CD4-positive, alpha-beta memory T cell (primary cell): Measurements from ENCODE around the gene DDAH2. TPM values are rescaled to one million over a fixed set of nuclear protein-coding genes. Genes with fewer than 3 reads are reported as not detected.

Experiments
- CTCF ChIA-PET: fragments of 350-600 bp; sonication (Branson Sonifier 250); formaldehyde crosslinking; loops from one replicate; lab custom pipeline; 2021; ENCODE audit warnings: inconsistent platforms; ENCODE audit not compliant: partially characterized antibody; lab: Charles Lee
- POLR2A ChIA-PET: fragments of 350-600 bp; sonication (Branson Sonifier 250); formaldehyde crosslinking; loops from one replicate; lab custom pipeline; 2021; ENCODE audit not compliant: partially characterized antibody; lab: Charles Lee
- DNase-seq, 5 donors: peaks; one replicate each; pipeline versions ENCODE4 v3.0.0 to v3.0.0-alpha.2; 2020 to 2022; ENCODE audit warnings: mixed read lengths in 1 of 5
- H3K27ac ChIP-seq: one replicate; pipeline ENCODE4 v1.7.0; 2013; ENCODE audit warnings: low read depth, low read length
- H3K27me3 ChIP-seq: 2 replicates; pipeline ENCODE4 v1.7.0; 2013; ENCODE audit warnings: mild to moderate bottlenecking, low read length, moderate library complexity; ENCODE audit not compliant: insufficient read depth
- H3K36me3 ChIP-seq: 2 replicates; pipeline ENCODE4 v1.7.0; 2013; ENCODE audit warnings: mild to moderate bottlenecking, low read length, moderate library complexity; ENCODE audit not compliant: insufficient read depth
- H3K4me1 ChIP-seq: 2 replicates; pipeline ENCODE4 v1.7.0; 2013; ENCODE audit warnings: mild to moderate bottlenecking, low read length, moderate library complexity; ENCODE audit not compliant: insufficient read depth
- H3K4me3 ChIP-seq, 2 donors: one replicate each; pipeline ENCODE4 v1.7.0; 2013; ENCODE audit warnings: low read length in 2 of 2, mild to moderate bottlenecking in 1 of 2
- H3K9me3 ChIP-seq, 2 donors: one replicate each; pipeline ENCODE4 v1.7.0; 2013; ENCODE audit warnings: low read length in 2 of 2, control low read depth in 1 of 2; ENCODE audit not compliant: control insufficient read depth in 1 of 2
- H3K27ac Mint-ChIP-seq, 7 donors: one replicate each; pipeline ENCODE4 v1.8.0; 2020 to 2021; ENCODE audit warnings: mixed read lengths in 7 of 7, mild to moderate bottlenecking in 6 of 7, inconsistent platforms in 3 of 7, moderate library complexity in 3 of 7
- H3K27me3 Mint-ChIP-seq, 2 donors: one replicate each; pipeline ENCODE4 v1.8.0; 2020 to 2021; ENCODE audit warnings: mixed read lengths in 2 of 2
- H3K36me3 Mint-ChIP-seq, 2 donors: one replicate each; pipeline ENCODE4 v1.8.0; 2020 to 2021; ENCODE audit warnings: mixed read lengths in 2 of 2, inconsistent platforms in 1 of 2, mild to moderate bottlenecking in 1 of 2
- H3K4me1 Mint-ChIP-seq, 4 donors: one replicate each; pipeline ENCODE4 v1.8.0; 2020 to 2021; ENCODE audit warnings: mixed read lengths in 4 of 4, mild to moderate bottlenecking in 1 of 4
- H3K4me3 Mint-ChIP-seq, 8 donors: one replicate each; pipeline ENCODE4 v1.8.0; 2020 to 2021; ENCODE audit warnings: mixed read lengths in 8 of 8, mild to moderate bottlenecking in 7 of 8, moderate library complexity in 6 of 8, inconsistent platforms in 3 of 8
- H3K9me3 Mint-ChIP-seq, 8 donors: one replicate each; pipeline ENCODE4 v1.8.0; 2020 to 2021; ENCODE audit warnings: mixed read lengths in 8 of 8, mild to moderate bottlenecking in 5 of 8, inconsistent platforms in 3 of 8, moderate library complexity in 1 of 8
- intact Hi-C: fragments of 100-400 bp; cut with micrococcal nuclease; formaldehyde crosslinking; loops from one replicate; pipeline ENCODE4 v1.15.1; 2023
- polyA plus RNA-seq, 2 donors: library from polyadenylated mRNA; unstranded; fragments of 300-500 nt; fragmentation: Illumina TruSeq; gene quantifications; one replicate each; pipeline ENCODE4 v1.2.3, GENCODE V29; 2021
- total RNA-seq, 2 experiments: library from RNA; stranded (reverse); gene quantifications; one replicate each; pipeline ENCODE4 v1.2.3, GENCODE V29; 2021

DDAH2 gene
- total and polyA plus RNA-seq, 4 experiments from 2014 or later: 5.4 to 19.8 (median 11.9) TPM

GRCh38 chr6:31702405-31702818, 26.7 kb downstream of the DDAH2 start:
- H3K4me1 Mint-ChIP-seq: peaks cover 25 to 49% (median 39%) of the 10 kb centered on the region in 4 donors
- CTCF ChIA-PET: interaction anchor here (1.0 to 3.2 kb wide), 3 partner anchors 27 to 128 kb away, joined by 4 to 11 read pairs (median 8); partner anchors contain the start of gene DDAH2
- Histone ChIP-seq H3K27ac (peak overlapping the region; percentile 97), H3K27me3 (no peaks in the 10 kb centered on the region), H3K36me3 (peaks cover 22% of the 10 kb centered on the region), H3K4me1 (peaks cover 33% of the 10 kb centered on the region), H3K4me3 (peak overlapping the region; percentile 70 to 82), H3K9me3 (no peaks in the 10 kb centered on the region)
- peak in 1 of 5 donors; percentile 7 for DNase-seq
- peak overlapping the region; percentile 97 to 99 (median 98) for H3K4me3 Mint-ChIP-seq
- H3K27ac Mint-ChIP-seq: peak overlapping the region; percentile 93 to 99 (median 98)
- H3K9me3 Mint-ChIP-seq: peaks cover 0 to 5% (median 0%) of the 10 kb centered on the region in 8 donors
- intact Hi-C loops: loop anchor here (2.0 kb wide), 2 partner anchors 22 to 36 kb away; partner anchors contain the start of gene LY6G5C
- peaks cover 14 to 29% of the 10 kb centered on the region in 2 donors for H3K36me3 Mint-ChIP-seq
- POLR2A ChIA-PET: interaction anchor here (0.7 to 2.7 kb wide), 26 partner anchors 9 to 1269 kb away, joined by 3 to 22 read pairs (median 7); partner anchors contain the start of genes BAG6, CLIC1, CSNK2B and DDAH2
- H3K27me3 Mint-ChIP-seq: no peaks in the 10 kb centered on the region

GRCh38 chr6:31701666-31702404, 27.3 kb downstream of the DDAH2 start:
- Mint-ChIP-seq H3K36me3 (peaks cover 20 to 35% of the 10 kb centered on the region in 2 donors), H3K9me3 (peaks cover 0 to 5% (median 0%) of the 10 kb centered on the region in 8 donors), H3K27me3 (no peaks in the 10 kb centered on the region), H3K4me1 (peaks cover 25 to 53% (median 41%) of the 10 kb centered on the region in 4 donors), H3K4me3 (peak overlapping the region; percentile 97 to 99 (median 98)), H3K27ac (peak overlapping the region; percentile 93 to 99 (median 98))
- no peak for DNase-seq
- peaks cover 27% of the 10 kb centered on the region for H3K36me3 ChIP-seq
- intact Hi-C loops: loop anchor here (2.0 kb wide), 2 partner anchors 21 to 37 kb away; partner anchors contain the start of gene LY6G5C
- no peaks in the 10 kb centered on the region for H3K27me3 ChIP-seq
- CTCF ChIA-PET: interaction anchor here (2.1 to 3.2 kb wide), 2 partner anchors 28 to 129 kb away, joined by 8 to 11 read pairs; partner anchors contain the start of gene DDAH2
- H3K4me3 ChIP-seq: peak overlapping the region; percentile 70 to 82
- peaks cover 35% of the 10 kb centered on the region for H3K4me1 ChIP-seq
- H3K9me3 ChIP-seq: no peaks in the 10 kb centered on the region
- POLR2A ChIA-PET: interaction anchor here (0.9 to 2.7 kb wide), 14 partner anchors 8 to 200 kb away, joined by 3 to 22 read pairs (median 11); partner anchors contain the start of genes BAG6, CSNK2B, GPANK1 and HSPA1A
- peak overlapping the region; percentile 97 for H3K27ac ChIP-seq

- Histone ChIP-seq H3K27ac (peak overlapping the region; percentile 97), H3K27me3 (no peaks in the 10 kb centered on the region), H3K9me3 (no peaks in the 10 kb centered on the region), H3K36me3 (peaks cover 31% of the 10 kb centered on the region), H3K4me1 (peaks cover 35% of the 10 kb centered on the region), H3K4me3 (no peak overlapping the region)
- DNase-seq: no peak
- POLR2A ChIA-PET: interaction anchor here (1.1 to 2.7 kb wide), 2 partner anchors 127 to 162 kb away, joined by 3 to 9 read pairs; partner anchors contain the start of gene NEU1
- Mint-ChIP-seq H3K4me3 (peak overlapping the region; percentile 72 to 99 (median 98)), H3K27me3 (no peaks in the 10 kb centered on the region), H3K27ac (peak overlapping the region; percentile 64 to 99 (median 81)), H3K36me3 (peaks cover 24 to 41% of the 10 kb centered on the region in 2 donors), H3K9me3 (peaks cover 0 to 5% (median 0%) of the 10 kb centered on the region in 8 donors), H3K4me1 (peaks cover 25 to 53% (median 41%) of the 10 kb centered on the region in 4 donors)
- CTCF ChIA-PET: no interaction called here
- intact Hi-C loops: no loop called here
Measured at GRCh38 chr6:31700740-31701401, 28.2 kb downstream of the DDAH2 start.

DNA sequence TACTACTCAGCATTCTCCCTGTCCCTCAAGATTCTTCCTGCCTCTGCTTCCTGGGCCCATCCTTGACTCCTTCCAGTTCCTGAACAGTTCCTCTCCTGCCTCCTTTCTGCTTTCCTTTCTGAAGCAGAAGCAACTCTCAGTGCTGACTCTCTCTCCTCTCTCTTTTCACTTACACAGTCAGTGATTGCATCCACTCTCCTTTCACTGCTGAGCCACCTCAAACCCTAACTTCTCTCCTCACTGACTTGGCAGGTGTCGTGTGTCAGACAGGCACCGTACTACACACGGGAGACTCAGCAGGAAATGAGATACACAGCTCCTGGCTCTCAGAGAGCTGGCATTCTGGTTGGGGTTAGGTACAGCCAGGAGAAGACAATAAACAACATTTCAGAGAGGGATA, 31.5 kb downstream of the DDAH2 start:
- Histone ChIP-seq H3K36me3 (peaks cover 53% of the 10 kb centered on the region), H3K4me3 (no peak overlapping the region), H3K27me3 (no peaks in the 10 kb centered on the region), H3K4me1 (peaks cover 28% of the 10 kb centered on the region), H3K27ac (no peak overlapping the region), H3K9me3 (no peaks in the 10 kb centered on the region)
- Mint-ChIP-seq H3K4me3 (no peak overlapping the region), H3K4me1 (peaks cover 23 to 39% (median 31%) of the 10 kb centered on the region in 4 donors), H3K27me3 (no peaks in the 10 kb centered on the region), H3K27ac (peak overlapping the region; percentile 15 to 88 (median 74)), H3K36me3 (peaks cover 30 to 58% of the 10 kb centered on the region in 2 donors), H3K9me3 (peaks cover 0 to 3% (median 0%) of the 10 kb centered on the region in 8 donors)
- intact Hi-C loops: no loop called here
- CTCF ChIA-PET: no interaction called here
- DNase-seq: no peak
- POLR2A ChIA-PET: no interaction called here

DNA sequence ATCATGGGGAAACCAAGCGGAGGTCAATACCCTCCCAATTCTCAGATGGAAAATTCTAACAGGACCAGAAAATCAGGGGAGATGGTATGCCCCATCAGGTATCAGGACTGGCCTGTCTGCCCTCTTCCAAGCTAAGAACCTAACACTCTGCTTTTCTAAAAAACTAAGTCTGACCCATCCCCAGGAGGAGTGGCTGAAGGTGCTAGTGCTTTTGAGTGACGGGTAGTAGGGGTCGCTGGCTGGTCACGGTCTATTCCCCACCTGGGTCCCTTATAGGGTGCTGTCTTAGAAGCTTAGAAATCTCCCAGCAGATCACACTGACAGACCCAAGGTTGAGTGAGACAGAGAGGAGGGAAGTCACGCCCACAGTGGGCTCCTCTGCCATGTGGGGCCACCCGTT, 35.6 kb downstream of the DDAH2 start:
- H3K9me3 Mint-ChIP-seq: no peaks in the 10 kb centered on the region
- DNase-seq: no peak
- Histone ChIP-seq H3K27ac (no peak overlapping the region), H3K4me3 (no peak overlapping the region), H3K27me3 (no peaks in the 10 kb centered on the region), H3K36me3 (peaks cover 59% of the 10 kb centered on the region), H3K4me1 (peaks cover 7% of the 10 kb centered on the region), H3K9me3 (no peaks in the 10 kb centered on the region)
- ChIA-PET POLR2A (interaction anchor here (0.7 to 3.0 kb wide), 5 partner anchors 9 to 181 kb away, joined by 3 to 15 read pairs (median 5); partner anchors contain the start of gene ABHD16A), CTCF (interaction anchor here (0.7 to 1.3 kb wide), 3 partner anchors 9 to 989 kb away, joined by 3 to 4 read pairs (median 4); partner anchors contain the start of gene LY6G5C)
- no peak overlapping the region for H3K4me3 Mint-ChIP-seq
- H3K27ac Mint-ChIP-seq: no peak overlapping the region
- intact Hi-C loops: no loop called here
- peaks cover 30 to 69% of the 10 kb centered on the region in 2 donors for H3K36me3 Mint-ChIP-seq
- H3K27me3 Mint-ChIP-seq: no peaks in the 10 kb centered on the region
- peaks cover 8 to 13% (median 10%) of the 10 kb centered on the region in 4 donors for H3K4me1 Mint-ChIP-seq

DNA sequence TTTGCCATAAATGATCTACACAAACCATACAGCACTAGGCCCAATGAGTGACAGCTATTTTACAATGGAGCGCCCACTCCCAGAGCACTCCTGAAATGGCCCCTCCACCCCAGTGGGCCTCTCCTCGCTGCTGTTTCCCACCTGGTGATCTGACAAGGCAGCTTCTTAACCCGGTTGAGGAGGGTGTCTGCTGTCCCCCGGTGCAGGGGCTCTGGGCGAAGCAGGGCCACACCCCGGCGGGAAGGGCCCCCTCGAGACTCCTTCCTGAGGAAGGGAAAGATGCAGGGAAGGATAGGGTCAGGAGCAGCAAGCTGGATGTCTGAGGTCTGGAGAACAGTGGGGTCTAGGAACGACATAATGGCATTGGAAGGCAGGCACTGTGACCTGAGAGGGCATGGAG, 36.2 kb downstream of the DDAH2 start:
- Histone ChIP-seq H3K27me3 (no peaks in the 10 kb centered on the region), H3K9me3 (no peaks in the 10 kb centered on the region), H3K27ac (no peak overlapping the region), H3K4me1 (peaks cover 7% of the 10 kb centered on the region), H3K36me3 (peaks cover 65% of the 10 kb centered on the region), H3K4me3 (no peak overlapping the region)
- peaks cover 29 to 70% of the 10 kb centered on the region in 2 donors for H3K36me3 Mint-ChIP-seq
- ChIA-PET CTCF (interaction anchor here (1.0 to 1.1 kb wide), 2 partner anchors 12 to 77 kb away, joined by 3 to 4 read pairs; partner anchors contain the start of gene LY6G5C), POLR2A (interaction anchor here (1.0 to 3.0 kb wide), 2 partner anchors 10 to 182 kb away, joined by 5 to 15 read pairs; partner anchors contain the start of gene ABHD16A)
- no peaks in the 10 kb centered on the region for H3K9me3 Mint-ChIP-seq
- H3K27me3 Mint-ChIP-seq: no peaks in the 10 kb centered on the region
- H3K4me3 Mint-ChIP-seq: no peak overlapping the region
- DNase-seq: no peak
- H3K27ac Mint-ChIP-seq: peak overlapping the region in 2 of 7 donors; percentile 48 to 84
- intact Hi-C loops: no loop called here
- H3K4me1 Mint-ChIP-seq: peaks cover 6 to 9% (median 8%) of the 10 kb centered on the region in 4 donors
